Vagina (tissue), 2 donors: ENCODE data around the gene CASZ1.

Experiments used
- CTCF ChIP-seq, 3 experiments: fragments of 450-650 bp in 2 of 3; fragments of 200-600 bp in 1 of 3; sonication (generic) in 1 of 3; IDR thresholded peaks; one replicate each; pipeline ENCODE4 v1.5.1; 2017 to 2019; ENCODE audit warnings: antibody characterized with exemption in 3 of 3, mild to moderate bottlenecking in 2 of 3, moderate library complexity in 2 of 3
- POLR2A ChIP-seq, 2 donors: fragments of 450-650 bp; IDR thresholded peaks; one replicate each; pipeline ENCODE4 v1.6.1; 2017; ENCODE audit warnings: antibody characterized with exemption in 2 of 2, mild to moderate bottlenecking in 2 of 2, moderate library complexity in 2 of 2
- POLR2AphosphoS5 ChIP-seq, 2 donors: sonication (generic); formaldehyde crosslinking; IDR thresholded peaks; one replicate each; pipeline ENCODE4 v1.9.0; 2017; ENCODE audit warnings: antibody characterized with exemption in 2 of 2, mild to moderate bottlenecking in 2 of 2, low read depth in 1 of 2; ENCODE audit not compliant: insufficient read depth in 1 of 2

DNA sequence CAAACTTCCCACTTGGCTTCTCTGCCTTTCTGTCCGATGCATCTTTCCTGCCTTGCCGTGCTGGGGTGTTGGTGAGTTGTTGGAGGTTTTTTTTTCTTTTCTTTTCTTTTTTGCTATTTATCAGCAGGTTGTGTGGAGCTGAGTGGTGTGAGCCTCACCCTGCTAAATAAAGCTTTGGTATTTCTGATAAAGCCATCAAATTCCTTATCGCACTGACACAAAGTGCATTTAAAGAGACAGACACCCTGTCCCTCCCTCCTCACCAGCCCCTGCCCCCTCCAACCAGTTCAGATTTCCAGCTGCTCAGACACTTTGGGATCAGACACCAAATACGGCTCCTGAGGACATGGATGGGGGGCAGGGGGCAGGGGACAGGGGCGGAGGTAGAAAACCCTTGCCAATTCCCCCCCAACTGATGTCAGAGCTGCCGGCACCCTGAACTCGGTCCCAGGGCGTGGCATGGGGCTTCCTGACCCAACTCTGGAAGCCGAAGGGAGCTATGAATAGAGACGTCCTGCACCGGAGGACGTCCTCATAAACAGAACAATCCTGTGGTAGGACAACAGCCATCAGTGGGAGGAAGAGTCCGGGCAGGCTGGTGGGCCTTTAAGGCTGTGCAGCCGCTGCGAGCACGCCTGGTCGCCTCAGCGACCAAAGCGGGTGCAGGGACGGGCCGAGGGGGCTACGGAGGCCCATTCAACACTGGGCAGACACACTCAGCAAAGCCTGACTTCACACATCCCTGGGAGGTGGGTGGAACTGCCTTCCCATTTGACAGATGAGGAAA lies 79.0 kb downstream of the CASZ1 start:
- TF ChIP-seq CTCF (IDR thresholded peaks at IDR 0.05) (no peak), POLR2AphosphoS5 (IDR thresholded peaks at IDR 0.05; ENCODE audit: insufficient read depth in 1 of 2, low read depth in 1 of 2) (no peak), POLR2A (IDR thresholded peaks at IDR 0.05) (no peak)
